ENCODE measurements around the gene PKD1. TPM values are rescaled to one million over a fixed set of nuclear protein-coding genes. Genes with fewer than 3 reads are reported as not detected.

PKD1 gene
- total RNA-seq, 1 donor from 2014 or later, result 97.8 TPM

GRCh38 chr16:2149630-2150417, 14.1 kb upstream of the PKD1 start:
- peak overlapping the region; percentile 58 for H3K4me3 Mint-ChIP-seq (ENCODE audit: low read depth)
- H3K27ac Mint-ChIP-seq, result no peak overlapping the region
- H3K9me3 Mint-ChIP-seq (ENCODE audit: low read depth), result no peaks in the 10 kb centered on the region
- peaks cover 5% of the 10 kb centered on the region for H3K36me3 Mint-ChIP-seq (ENCODE audit: insufficient read depth)
- H3K27me3 Mint-ChIP-seq, result peaks cover 6% of the 10 kb centered on the region
- peaks cover 32% of the 10 kb centered on the region for H3K4me1 Mint-ChIP-seq (ENCODE audit: low read depth)
- TF ChIP-seq CTCF (IDR thresholded peaks at IDR 0.05; ENCODE audit: unreplicated experiment), result no peak
- no peak for DNase-seq (ENCODE audit: low spot score, unreplicated experiment)

GRCh38 chr16:2148714-2149629, 13.3 kb upstream of the PKD1 start:
- DNase-seq (ENCODE audit: low spot score, unreplicated experiment), result no peak
- TF ChIP-seq CTCF (IDR thresholded peaks at IDR 0.05; ENCODE audit: unreplicated experiment), result peak; percentile 11
- no peak overlapping the region for H3K27ac Mint-ChIP-seq
- H3K36me3 Mint-ChIP-seq (ENCODE audit: insufficient read depth), result peaks cover 5% of the 10 kb centered on the region
- peaks cover 24% of the 10 kb centered on the region for H3K4me1 Mint-ChIP-seq (ENCODE audit: low read depth)
- no peaks in the 10 kb centered on the region for H3K9me3 Mint-ChIP-seq (ENCODE audit: low read depth)
- peak overlapping the region; percentile 58 for H3K4me3 Mint-ChIP-seq (ENCODE audit: low read depth)
- H3K27me3 Mint-ChIP-seq, result peaks cover 6% of the 10 kb centered on the region

- H3K4me3 Mint-ChIP-seq (ENCODE audit: low read depth), result peak within 1 kb of the TSS; percentile 58
- peak within 1 kb of the TSS; percentile 49 for H3K27ac Mint-ChIP-seq
- H3K27me3 Mint-ChIP-seq, result peaks cover 6% of the 10 kb centered on the region
- DNase-seq (ENCODE audit: low spot score, unreplicated experiment), result peak; percentile 58
- H3K4me1 Mint-ChIP-seq (ENCODE audit: low read depth), result peaks cover 17% of the 10 kb centered on the region
- H3K9me3 Mint-ChIP-seq (ENCODE audit: low read depth), result no peaks in the 10 kb centered on the region
- peaks cover 5% of the 10 kb centered on the region for H3K36me3 Mint-ChIP-seq (ENCODE audit: insufficient read depth)
- TF ChIP-seq CTCF (IDR thresholded peaks at IDR 0.05; ENCODE audit: unreplicated experiment), result no peak
Observed at GRCh38 chr16:2147981-2148671, 12.4 kb upstream of the PKD1 start, which contains the start of gene RAB26. Gene RAB26 (plus strand): TSS chr16:2148625. CDS start chr16:2148784, 159 bp downstream.

- Mint-ChIP-seq H3K27ac (no peak overlapping the region), H3K4me3 (ENCODE audit: low read depth) (no peak overlapping the region), H3K36me3 (ENCODE audit: insufficient read depth) (peaks cover 5% of the 10 kb centered on the region), H3K9me3 (ENCODE audit: low read depth) (no peaks in the 10 kb centered on the region), H3K27me3 (peaks cover 6% of the 10 kb centered on the region), H3K4me1 (ENCODE audit: low read depth) (peaks cover 15% of the 10 kb centered on the region)
- no peak for DNase-seq (ENCODE audit: low spot score, unreplicated experiment)
- TF ChIP-seq CTCF (IDR thresholded peaks at IDR 0.05; ENCODE audit: unreplicated experiment), result no peak
Observed at GRCh38 chr16:2147378-2147777, 11.7 kb upstream of the PKD1 start.

GRCh38 chr16:2145843-2146242, 10.1 kb upstream of the PKD1 start:
- H3K4me3 Mint-ChIP-seq (ENCODE audit: low read depth), result no peak overlapping the region
- H3K4me1 Mint-ChIP-seq (ENCODE audit: low read depth), result peaks cover 7% of the 10 kb centered on the region
- peak overlapping the region; percentile 70 for H3K27ac Mint-ChIP-seq
- no peaks in the 10 kb centered on the region for H3K9me3 Mint-ChIP-seq (ENCODE audit: low read depth)
- H3K36me3 Mint-ChIP-seq (ENCODE audit: insufficient read depth), result no peaks in the 10 kb centered on the region
- no peak for TF ChIP-seq CTCF (IDR thresholded peaks at IDR 0.05; ENCODE audit: unreplicated experiment)
- DNase-seq (ENCODE audit: low spot score, unreplicated experiment), result no peak
- H3K27me3 Mint-ChIP-seq, result peaks cover 6% of the 10 kb centered on the region
